H1 (cell line): ENCODE results near the gene KCNK4. TPM values are rescaled to one million over a fixed set of nuclear protein-coding genes. Genes with fewer than 3 reads are reported as not detected.

Experiments
- BACH1 ChIP-seq: IDR thresholded peaks from 2 replicates; pipeline ENCODE4 v1.6.1; 2012; ENCODE audit warnings: low read length, improper control_type of control experiment
- BCL11A ChIP-seq, 2 experiments: IDR thresholded peaks; one replicate each; pipeline ENCODE4 v1.6.1; 2011; ENCODE audit warnings: low read depth in 2 of 2, low read length in 2 of 2, mild to moderate bottlenecking in 2 of 2
- CHD7 ChIP-seq: fragments of 300-600 bp; sonication (generic); IDR thresholded peaks from 2 replicates; pipeline ENCODE4 v1.7.1; 2012; ENCODE audit warnings: low read length, moderate library complexity, mild to moderate bottlenecking, inconsistent platforms; ENCODE audit not compliant: insufficient replicate concordance
- CTBP2 ChIP-seq: IDR thresholded peaks from 2 replicates; pipeline ENCODE4 v1.7.0; 2011; ENCODE audit warnings: borderline replicate concordance, mild to moderate bottlenecking, moderate library complexity, mixed read lengths, low read length; ENCODE audit not compliant: insufficient read depth, insufficient read length
- EP300 ChIP-seq, 2 experiments: IDR thresholded peaks; 1 replicate in 1 of 2; 2 replicates in 1 of 2; pipeline ENCODE4 v1.6.1; 2011 to 2012; ENCODE audit warnings: low read depth in 2 of 2, low read length in 2 of 2, mild to moderate bottlenecking in 2 of 2, borderline replicate concordance in 1 of 2, inconsistent platforms in 1 of 2, moderate library complexity in 1 of 2
- FOSL1 ChIP-seq: IDR thresholded peaks from 2 replicates; pipeline ENCODE4 v1.6.1; 2011; ENCODE audit warnings: mild to moderate bottlenecking, low read depth, low read length, moderate library complexity; ENCODE audit not compliant: insufficient read depth
- GABPA ChIP-seq: IDR thresholded peaks from 2 replicates; pipeline ENCODE4 v1.6.1; 2011; ENCODE audit warnings: mild to moderate bottlenecking, low read length, moderate library complexity, borderline replicate concordance; ENCODE audit not compliant: insufficient read depth
- GTF2F1 ChIP-seq: IDR thresholded peaks from 2 replicates; pipeline ENCODE4 v1.6.1; 2012; ENCODE audit warnings: low read depth, low read length, improper control_type of control experiment, borderline replicate concordance
- NANOG ChIP-seq: IDR thresholded peaks from 2 replicates; pipeline ENCODE4 v1.6.1; 2011; ENCODE audit warnings: low read length, low read depth, mild to moderate bottlenecking, inconsistent platforms; ENCODE audit not compliant: insufficient read depth, poor library complexity, severe bottlenecking
- SAP30 ChIP-seq: fragments of 300-600 bp; sonication (generic); IDR thresholded peaks from 2 replicates; pipeline ENCODE4 v1.7.1; 2012; ENCODE audit warnings: low read length, moderate library complexity, mild to moderate bottlenecking, inconsistent platforms; ENCODE audit not compliant: insufficient read depth, insufficient replicate concordance
- YY1 ChIP-seq: IDR thresholded peaks from 2 replicates; pipeline ENCODE4 v1.6.1; 2011; ENCODE audit warnings: low read depth, mild to moderate bottlenecking, low read length
- polyA plus RNA-seq, 7 experiments: library from polyadenylated mRNA; depleted of rRNA in 3 of 7; stranded (reverse) in 5 of 7; unstranded in 2 of 7; fragments of >200 nt in 5 of 7; fragments of 200-250 nt in 2 of 7; gene quantifications; 1 replicate in 5 of 7; 2 replicates in 1 of 7; 4 replicates in 1 of 7; pipeline versions ENCODE4 v1.2.1 to v1.2.3, GENCODE V29; 2011 to 2013; ENCODE audit warnings: missing spikeins in 2 of 7, mixed read lengths in 2 of 7
- total RNA-seq: library from RNA; stranded (reverse); fragmentation: NEBNext Ultra II Directional; extraction: Animal tissue kit (Norgen Biotek cat#: 25700); gene quantifications from 2 replicates; pipeline ENCODE4 v1.2.1, GENCODE V29; 2021

KCNK4 gene
- total and polyA plus RNA-seq, 2 of the 8 experiments (the other 6 are each of a cell fraction or from before 2014, with no cell fraction given) = 0.19 TPM; not detected in 1

GRCh38 chr11:64349404-64349803, 58.3 kb downstream of the KCNK4 start (continued):
- no peak for TF ChIP-seq GABPA
- TF ChIP-seq FOSL1 = no peak
- no peak for TF ChIP-seq BACH1
- TF ChIP-seq SAP30 = no peak
- TF ChIP-seq GTF2F1 = no peak
- TF ChIP-seq BCL11A (IDR thresholded peaks at IDR 0.05; ENCODE audit: low read depth in 2 of 2, low read length in 2 of 2) = no peak
- no peak for TF ChIP-seq EP300 (IDR thresholded peaks at IDR 0.05; ENCODE audit: borderline replicate concordance in 1 of 2, low read depth in 2 of 2, low read length in 2 of 2)
- TF ChIP-seq CTBP2 = no peak
- TF ChIP-seq YY1 = no peak
- TF ChIP-seq NANOG = no peak
- TF ChIP-seq CHD7 = no peak
- TF ChIP-seq, all 59 proteins: peak for 0
